A673 (cell line): Measurements from ENCODE around the gene KRT4. TPM values are rescaled to one million over a fixed set of nuclear protein-coding genes. Genes with fewer than 3 reads are reported as not detected.

Experiments used
- BruUV-seq: library from RNA; stranded (reverse); fragments of 400-500 nt; replicated peaks from 2 replicates; lab custom pipeline; 2021; lab: Mats Ljungman, UMichigan
- CTCF ChIA-PET: fragments of 300-600 bp; sonication (Branson Sonifier 250); formaldehyde crosslinking; loops from one replicate; lab custom pipeline; 2022; ENCODE audit warnings: antibody characterized with exemption; lab: Charles Lee
- POLR2A ChIA-PET: fragments of 300-600 bp; sonication (Branson Sonifier 250); formaldehyde crosslinking; loops from one replicate; lab custom pipeline; 2022; ENCODE audit warnings: antibody characterized with exemption; ENCODE audit not compliant: low non-redundant PET; lab: Charles Lee
- DNase-seq: peaks from one replicate; pipeline ENCODE4 v3.0.0-alpha.2; 2015; ENCODE audit warnings: low spot score
- H3K27ac ChIP-seq: fragments of 200-600 bp; sonication (generic); 2 replicates; pipeline ENCODE4 v1.5.1; 2016; ENCODE audit warnings: mixed run types, low read depth, mild to moderate bottlenecking, mixed read lengths, antibody characterized with exemption, low read length; ENCODE audit not compliant: poor library complexity, severe bottlenecking
- H3K27me3 ChIP-seq: fragments of 200-600 bp; sonication (generic); replicated peaks from 2 replicates; pipeline ENCODE4 v1.6.1; 2017; ENCODE audit warnings: mixed run types, low read depth, mild to moderate bottlenecking, mixed read lengths, antibody characterized with exemption, low read length; ENCODE audit not compliant: insufficient read depth, poor library complexity
- H3K36me3 ChIP-seq: fragments of 200-600 bp; sonication (generic); 2 replicates; pipeline ENCODE4 v1.6.1; 2016; ENCODE audit warnings: mixed run types, mild to moderate bottlenecking, mixed read lengths, antibody characterized with exemption, low read length; ENCODE audit not compliant: insufficient read depth, poor library complexity, severe bottlenecking
- H3K4me1 ChIP-seq: fragments of 200-600 bp; sonication (generic); 2 replicates; pipeline ENCODE4 v1.6.1; 2017; ENCODE audit warnings: mixed run types, mild to moderate bottlenecking, mixed read lengths, antibody characterized with exemption, low read length; ENCODE audit not compliant: insufficient read depth, poor library complexity, severe bottlenecking
- H3K4me3 ChIP-seq: fragments of 200-600 bp; sonication (generic); 2 replicates; pipeline ENCODE4 v1.5.1; 2016; ENCODE audit warnings: low read depth, mixed run types, mild to moderate bottlenecking, mixed read lengths, low read length; ENCODE audit not compliant: poor library complexity, severe bottlenecking
- H3K9me3 ChIP-seq: fragments of 200-600 bp; sonication (generic); 2 replicates; pipeline ENCODE4 v1.6.1; 2016; ENCODE audit warnings: mixed run types, low read depth, mild to moderate bottlenecking, mixed read lengths, antibody characterized with exemption, low read length; ENCODE audit not compliant: poor library complexity, severe bottlenecking
- EZH2 ChIP-seq: fragments of 200-600 bp; sonication (generic); IDR thresholded peaks from 2 replicates; pipeline ENCODE4 v1.6.1; 2017; ENCODE audit warnings: borderline replicate concordance, low read depth, mild to moderate bottlenecking, mixed read lengths, antibody characterized with exemption, low read length; ENCODE audit not compliant: poor library complexity, severe bottlenecking
- intact Hi-C: fragments of 100-400 bp; cut with micrococcal nuclease; formaldehyde crosslinking; loops from one replicate; pipeline ENCODE4 v1.10.0; 2022; ENCODE audit not compliant: unreplicated experiment
- total RNA-seq: library from RNA; stranded (reverse); gene quantifications from 2 replicates; pipeline ENCODE4 v1.2.3, GENCODE V29; 2021
- TF ChIP-seq, protein P1 (sequence below): fragments of 300-800, 200-600 bp; sonication (generic); conservative IDR thresholded peaks from 2 replicates; pipeline ENCODE4 v1.5.1; 2017; ENCODE audit warnings: low read depth, mild to moderate bottlenecking, antibody characterized with exemption, low read length, moderate library complexity, mixed read lengths

KRT4 gene
- total RNA-seq, 1 experiment from 2014 or later, result not detected

DNA sequence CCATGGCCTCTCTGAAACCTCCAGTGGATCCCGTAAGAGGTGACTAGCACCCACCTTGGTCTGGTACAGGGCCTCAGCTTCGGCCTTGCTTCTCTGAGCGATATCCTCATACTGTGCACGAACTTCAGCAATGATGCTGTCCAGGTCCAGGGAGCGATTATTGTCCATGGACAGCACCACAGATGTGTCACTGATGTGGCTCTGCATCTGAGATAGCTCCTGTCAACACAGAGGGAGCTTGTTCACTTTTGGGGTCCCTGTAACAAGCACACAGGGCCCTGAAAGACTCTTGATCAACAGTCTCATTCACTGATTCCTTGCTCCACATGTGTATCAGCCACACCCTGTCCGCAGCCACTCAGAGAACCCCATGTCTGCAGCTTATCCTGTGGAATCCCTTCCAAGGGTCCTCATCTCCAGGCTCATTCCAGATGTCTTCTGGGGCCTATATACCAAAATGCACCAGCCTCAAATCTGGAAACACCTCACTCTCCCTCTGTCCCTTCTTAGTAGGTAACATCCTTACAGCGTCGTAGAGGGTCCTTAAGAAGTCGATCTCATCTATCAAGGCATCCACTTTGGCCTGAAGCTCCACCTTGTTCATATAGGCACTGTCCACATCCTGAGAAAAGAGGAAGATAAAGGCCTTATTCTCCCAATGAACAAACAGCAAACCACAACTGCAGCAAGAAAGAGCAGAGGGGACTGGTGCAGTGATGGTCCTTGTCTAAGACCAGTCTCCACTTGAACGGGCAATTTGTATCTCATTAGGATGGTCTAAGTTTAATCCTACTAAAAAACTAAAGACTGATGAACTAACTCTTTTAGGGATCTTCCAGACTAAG is 21.5 kb downstream of the KRT4 start:
- no peaks in the 10 kb centered on the region for H3K4me1 ChIP-seq
- H3K27ac ChIP-seq, result no peak overlapping the region
- H3K4me3 ChIP-seq, result no peak overlapping the region
- no TSS peak for BruUV-seq
- CTCF ChIA-PET, result no interaction called here
- no peaks in the 10 kb centered on the region for H3K27me3 ChIP-seq
- no peak for TF ChIP-seq EZH2
- TF ChIP-seq, protein P1, sequence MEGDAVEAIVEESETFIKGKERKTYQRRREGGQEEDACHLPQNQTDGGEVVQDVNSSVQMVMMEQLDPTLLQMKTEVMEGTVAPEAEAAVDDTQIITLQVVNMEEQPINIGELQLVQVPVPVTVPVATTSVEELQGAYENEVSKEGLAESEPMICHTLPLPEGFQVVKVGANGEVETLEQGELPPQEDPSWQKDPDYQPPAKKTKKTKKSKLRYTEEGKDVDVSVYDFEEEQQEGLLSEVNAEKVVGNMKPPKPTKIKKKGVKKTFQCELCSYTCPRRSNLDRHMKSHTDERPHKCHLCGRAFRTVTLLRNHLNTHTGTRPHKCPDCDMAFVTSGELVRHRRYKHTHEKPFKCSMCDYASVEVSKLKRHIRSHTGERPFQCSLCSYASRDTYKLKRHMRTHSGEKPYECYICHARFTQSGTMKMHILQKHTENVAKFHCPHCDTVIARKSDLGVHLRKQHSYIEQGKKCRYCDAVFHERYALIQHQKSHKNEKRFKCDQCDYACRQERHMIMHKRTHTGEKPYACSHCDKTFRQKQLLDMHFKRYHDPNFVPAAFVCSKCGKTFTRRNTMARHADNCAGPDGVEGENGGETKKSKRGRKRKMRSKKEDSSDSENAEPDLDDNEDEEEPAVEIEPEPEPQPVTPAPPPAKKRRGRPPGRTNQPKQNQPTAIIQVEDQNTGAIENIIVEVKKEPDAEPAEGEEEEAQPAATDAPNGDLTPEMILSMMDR, result no peak
- intact Hi-C loops, result no loop called here
- no peak for DNase-seq
- no peaks in the 10 kb centered on the region for H3K36me3 ChIP-seq
- H3K9me3 ChIP-seq, result no peaks in the 10 kb centered on the region
- POLR2A ChIA-PET, result no interaction called here

DNA sequence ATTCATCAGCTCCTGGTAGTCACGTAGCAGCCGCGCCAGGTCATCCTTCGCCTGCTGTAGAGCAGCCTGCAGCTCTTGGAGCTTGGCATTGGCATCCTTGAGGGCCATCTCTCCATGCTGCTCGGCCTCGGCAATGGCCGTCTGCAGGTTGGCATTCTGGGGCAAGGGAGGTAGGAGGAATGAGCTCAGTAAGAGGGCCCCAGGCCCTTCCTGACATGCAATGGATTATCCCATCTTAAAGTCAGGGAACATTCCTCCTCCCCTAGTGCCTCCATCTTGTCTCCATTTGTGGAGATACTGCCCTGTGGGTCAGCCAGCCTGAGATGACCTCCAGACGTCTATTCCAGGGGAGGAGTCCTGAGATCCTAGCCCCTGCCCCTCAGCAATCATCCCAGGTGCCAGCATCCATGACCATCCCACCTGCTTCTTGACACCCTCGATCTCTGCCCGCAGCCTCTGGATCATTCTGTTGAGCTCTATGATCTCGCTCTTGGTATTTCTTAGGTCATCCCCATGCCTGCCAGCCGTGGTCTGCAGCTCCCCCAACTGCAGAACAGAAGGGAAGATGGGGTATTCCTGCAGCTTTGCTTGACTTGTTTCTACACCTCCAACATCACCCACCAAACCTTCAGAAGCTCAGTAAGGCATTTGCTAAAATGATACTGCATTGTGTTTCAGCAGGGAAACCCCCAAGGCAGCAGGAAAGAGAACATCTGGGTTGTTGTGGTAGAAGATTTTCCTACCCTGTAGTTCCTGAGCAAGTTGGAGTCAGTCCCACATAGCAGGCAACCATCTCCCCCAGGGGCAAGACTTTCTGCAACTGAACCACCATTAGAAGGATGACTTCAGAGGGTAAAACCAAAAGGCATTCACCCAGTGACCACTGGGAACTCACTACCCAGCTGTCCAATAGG is 22.4 kb downstream of the KRT4 start:
- Histone ChIP-seq H3K27ac (no peak overlapping the region), H3K27me3 (no peaks in the 10 kb centered on the region), H3K4me1 (no peaks in the 10 kb centered on the region), H3K4me3 (no peak overlapping the region), H3K36me3 (no peaks in the 10 kb centered on the region), H3K9me3 (no peaks in the 10 kb centered on the region)
- no peak for TF ChIP-seq EZH2
- TF ChIP-seq, protein P1, result no peak
- ChIA-PET POLR2A (no interaction called here), CTCF (no interaction called here)
- DNase-seq, result no peak
- no TSS peak for BruUV-seq
- intact Hi-C loops, result no loop called here

DNA sequence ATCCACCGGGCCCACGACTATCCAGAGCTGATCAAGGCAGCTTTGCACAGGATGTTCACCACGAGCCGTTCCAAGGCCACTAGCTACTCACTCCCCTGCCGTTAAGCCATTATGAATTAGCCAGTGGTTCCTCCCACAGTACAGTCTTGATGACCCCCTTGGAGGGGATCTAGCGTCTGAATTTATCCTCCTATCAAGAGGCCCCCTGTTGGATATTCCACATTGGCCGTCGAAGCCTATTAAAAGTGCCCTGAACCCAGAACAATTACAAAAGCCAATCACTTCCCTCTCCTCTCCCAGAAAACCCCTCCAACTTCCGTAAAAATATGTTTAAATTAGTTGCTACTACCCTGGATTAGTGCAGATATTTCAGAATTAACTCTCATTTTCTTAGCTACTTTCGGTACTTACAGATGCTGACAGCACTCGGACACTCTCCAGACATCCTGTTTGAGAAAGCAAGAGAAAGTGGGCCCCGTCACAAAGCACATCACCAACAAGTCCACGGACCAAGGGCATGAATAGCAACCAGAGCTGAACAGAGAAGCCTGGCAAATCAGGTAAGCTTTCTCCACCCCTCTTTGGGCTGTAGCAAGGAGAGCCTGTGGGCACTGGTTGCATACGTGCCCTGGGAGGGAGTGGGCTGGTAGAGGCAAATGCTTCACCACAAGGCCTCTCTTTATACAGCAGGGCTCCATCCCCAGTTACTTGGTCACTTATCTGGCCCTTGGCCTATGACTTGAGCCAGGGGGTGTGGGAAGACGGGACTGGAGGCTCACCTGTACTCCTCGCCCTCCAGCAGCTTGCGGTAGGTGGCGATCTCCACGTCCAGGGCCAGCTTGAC is 23.3 kb downstream of the KRT4 start:
- intact Hi-C loops, result no loop called here
- CTCF ChIA-PET, result no interaction called here
- POLR2A ChIA-PET, result no interaction called here

More for the DNA sequence above, 23.3 kb downstream of the KRT4 start:
- BruUV-seq, result no TSS peak
- no peak for TF ChIP-seq EZH2
- TF ChIP-seq, protein P1, result no peak
- Histone ChIP-seq H3K9me3 (no peaks in the 10 kb centered on the region), H3K4me3 (no peak overlapping the region), H3K27me3 (no peaks in the 10 kb centered on the region), H3K27ac (no peak overlapping the region), H3K36me3 (no peaks in the 10 kb centered on the region), H3K4me1 (no peaks in the 10 kb centered on the region)
- no peak for DNase-seq
